K562 (cell line): Measurements from ENCODE around the gene ZNF692. TPM values are rescaled to one million over a fixed set of nuclear protein-coding genes. Genes with fewer than 3 reads are reported as not detected.

ENCODE experiments used
- CC2D1A ChIP-seq: fragments of 450-650 bp; IDR thresholded peaks from 2 replicates; pipeline ENCODE4 v1.6.1; 2017; ENCODE audit warnings: mild to moderate bottlenecking
- CTCF ChIP-seq, 3 experiments: IDR thresholded peaks in 2 of 3; conservative IDR thresholded peaks in 1 of 3; 2 replicates each; pipeline ENCODE4 v1.5.1; 2011 to 2012; ENCODE audit warnings: low read length in 3 of 3, mild to moderate bottlenecking in 3 of 3, control low read depth in 2 of 3, improper control_type of control experiment in 1 of 3, inconsistent platforms in 1 of 3, low read depth in 1 of 3, mixed read lengths in 1 of 3, moderate library complexity in 1 of 3; ENCODE audit not compliant: insufficient read depth in 2 of 3
- FOXJ3 ChIP-seq: sonication (generic); formaldehyde crosslinking; IDR thresholded peaks from 2 replicates; pipeline ENCODE4 v1.4.0; 2020; ENCODE audit warnings: mild to moderate bottlenecking, missing genetic modification reagents
- GATAD2A ChIP-seq: fragments of 450-650 bp; IDR thresholded peaks from 2 replicates; pipeline ENCODE4 v1.6.1; 2017
- HBP1 ChIP-seq: fragments of 450-650 bp; formaldehyde crosslinking; IDR thresholded peaks from 2 replicates; pipeline ENCODE4 v1.4.0; 2022; ENCODE audit warnings: missing genetic modification characterization
- HLTF ChIP-seq: fragments of 450-650 bp; IDR thresholded peaks from 2 replicates; pipeline ENCODE4 v1.6.1; 2016
- HMGXB4 ChIP-seq: sonication (generic); formaldehyde crosslinking; IDR thresholded peaks from 2 replicates; pipeline ENCODE4 v1.8.1; 2023; ENCODE audit warnings: mild to moderate bottlenecking, missing genetic modification reagents
- NFIC ChIP-seq: fragments of 450-650 bp; IDR thresholded peaks from 2 replicates; pipeline ENCODE4 v1.6.1; 2017; ENCODE audit warnings: mild to moderate bottlenecking, inconsistent platforms
- NFRKB ChIP-seq: fragments of 450-650 bp; IDR thresholded peaks from 2 replicates; pipeline ENCODE4 v1.6.1; 2016; ENCODE audit warnings: low read depth
- NR2C2 ChIP-seq, 2 experiments: fragments of 200-800 bp in 1 of 2; sonication (Bioruptor generic) in 1 of 2; sonication (generic) in 1 of 2; formaldehyde crosslinking in 1 of 2; IDR thresholded peaks; 2 replicates each; pipeline versions ENCODE4 v1.6.1 to v1.8.0; 2016 to 2022; ENCODE audit warnings: mild to moderate bottlenecking in 1 of 2, missing compliant biosample characterization in 1 of 2, missing genetic modification characterization in 1 of 2, missing genetic modification reagents in 1 of 2
- PHF8 ChIP-seq: fragments of 200-600 bp; sonication (generic); IDR thresholded peaks from 2 replicates; pipeline ENCODE4 v1.6.1; 2012; ENCODE audit warnings: mixed run types, mild to moderate bottlenecking, inconsistent platforms, low read length, moderate library complexity, borderline replicate concordance
- PKNOX1 ChIP-seq: fragments of 450-650 bp; IDR thresholded peaks from 2 replicates; pipeline ENCODE4 v1.6.1; 2016
- PTBP1 ChIP-seq: fragments of 200-400 bp; formaldehyde crosslinking; IDR thresholded peaks from 2 replicates; pipeline ENCODE4 v1.6.1; 2017; ENCODE audit warnings: low read depth, low read length
- SIRT6 ChIP-seq: IDR thresholded peaks from one replicate; pipeline ENCODE4 v1.6.1; 2012; ENCODE audit warnings: low read depth, mild to moderate bottlenecking, control low read depth, inconsistent platforms, low read length, moderate library complexity
- SPI1 ChIP-seq: IDR thresholded peaks from 2 replicates; pipeline ENCODE4 v1.6.1; 2011; ENCODE audit warnings: low read depth, low read length, control low read depth, borderline replicate concordance
- TAF15 ChIP-seq: fragments of 200-400 bp; formaldehyde crosslinking; IDR thresholded peaks from 2 replicates; pipeline ENCODE4 v1.6.1; 2017; ENCODE audit warnings: mild to moderate bottlenecking, low read depth, low read length, moderate library complexity
- TSC22D4 ChIP-seq: fragments of 450-650 bp; IDR thresholded peaks from 2 replicates; pipeline ENCODE4 v1.6.1; 2016; ENCODE audit warnings: missing genetic modification characterization, missing biosample characterization, control low read depth
- ZBTB2 ChIP-seq: fragments of 450-650 bp; IDR thresholded peaks from 2 replicates; pipeline ENCODE4 v1.6.1; 2016; ENCODE audit warnings: antibody characterized with exemption
- ZC3H8 ChIP-seq: fragments of 450-650 bp; IDR thresholded peaks from 2 replicates; pipeline ENCODE4 v1.6.1; 2017
- ZNF512 ChIP-seq: IDR thresholded peaks from 2 replicates; pipeline ENCODE4 v1.6.1; 2016; ENCODE audit warnings: missing genetic modification characterization, missing compliant biosample characterization
- polyA plus RNA-seq, 8 experiments: library from polyadenylated mRNA; depleted of rRNA in 4 of 8; stranded (reverse) in 5 of 8; unstranded in 3 of 8; fragments of >200 nt; fragmentation: Nextera tagmentation in 2 of 8; fragmentation: Illumina TruSeq in 1 of 8; extraction: Ambion mirVana in 2 of 8; extraction: Trizol in 1 of 8; gene quantifications; 2 replicates each; pipeline versions ENCODE4 v1.2.1 to v1.2.3, GENCODE V29; 2011 to 2014; ENCODE audit warnings: inconsistent platforms in 1 of 8, missing spikeins in 1 of 8
- total RNA-seq, 7 experiments: library from RNA; depleted of rRNA in 6 of 7; stranded (reverse); fragments of >200 nt in 6 of 7; fragmentation: Illumina TruSeq in 2 of 7; extraction: Trizol in 2 of 7; gene quantifications; 2 replicates each; pipeline versions ENCODE4 v1.2.1 to v1.2.3, GENCODE V29; 2011 to 2021; ENCODE audit warnings: low replicate concordance in 1 of 7

The ZNF692 gene
- total and polyA plus RNA-seq, 9 of the 15 experiments (the other 6 are each of a cell fraction or from before 2014, with no cell fraction given) = 8.4 to 143 (median 55.9) TPM

- TF ChIP-seq FOXJ3 (CRISPR knock-in tag) (no peak), PKNOX1 (peak; percentile 15; the same call in 1 of the 2 replicates), TSC22D4 (tag) (no peak), ZC3H8 (no peak), HBP1 (peak; percentile 88), PTBP1 (no peak), NFIC (peak; percentile 30; the same call in 1 of the 2 replicates), NR2C2 (CRISPR knock-in tag; IDR thresholded peaks at IDR 0.05) (no peak), NR2C2 (tag; IDR thresholded peaks at IDR 0.05) (no peak), CC2D1A (0 out of 2 replicates have a peak, but pooled peaks have one; percentile 22), ZBTB2 (0 out of 2 replicates have a peak, but pooled peaks have one; percentile 44), HMGXB4 (CRISPR knock-in tag) (0 out of 2 replicates have a peak, but pooled peaks have one; percentile 12), HLTF (0 out of 2 replicates have a peak, but pooled peaks have one; percentile 57), GATAD2A (0 out of 2 replicates have a peak, but pooled peaks have one; percentile 26), SPI1 (no peak), SIRT6 (no peak), PHF8 (peak; percentile 55; the same call in 1 of the 2 replicates), TAF15 (no peak), ZNF512 (no peak), NFRKB (peak; percentile 9; the same call in 1 of the 2 replicates), CTCF (IDR thresholded peaks at IDR 0.05 in 2 of 3, conservative IDR thresholded peaks at IDR 0.05 in 1 of 3; ENCODE audit: insufficient read depth in 2 of 3, low read depth in 1 of 3, low read length in 3 of 3) (no peak)
Observed at GRCh38 chr1:248825573-248825908, 33.3 kb downstream of the ZNF692 start (continued).
